CD4-positive, CD25-positive, alpha-beta regulatory T cell (primary cell): Measurements from ENCODE around the gene DIABLO. TPM values are rescaled to one million over a fixed set of nuclear protein-coding genes. Genes with fewer than 3 reads are reported as not detected.
"Not testable (repeated sequence)": the region's sequence is repeated elsewhere in the genome, so short reads cannot be mapped to it uniquely, and the experiment has no call there.

Experiments used
- ATAC-seq, 2 donors: fragments of 150-1000 bp; cut with Tn5 transposase; one replicate each; pipeline ENCODE4 v1.10.0; 2021; ENCODE audit warnings: low read depth in 2 of 2, moderate number of reproducible peaks in 2 of 2, moderate library complexity in 1 of 2
- DNase-seq, 3 donors: peaks; one replicate each; pipeline versions ENCODE4 v3.0.0 to v3.0.0-alpha.2; 2012 to 2022; ENCODE audit warnings: mixed read lengths in 1 of 3
- H3K27ac ChIP-seq: one replicate; pipeline ENCODE4 v1.7.0; 2013; ENCODE audit warnings: mild to moderate bottlenecking, low read length; ENCODE audit not compliant: insufficient read depth, poor library complexity, severe bottlenecking
- H3K27me3 ChIP-seq: one replicate; pipeline ENCODE4 v1.7.0; 2013; ENCODE audit warnings: low read length; ENCODE audit not compliant: control insufficient read depth, insufficient read depth
- H3K36me3 ChIP-seq: one replicate; pipeline ENCODE4 v1.7.0; 2013; ENCODE audit warnings: mild to moderate bottlenecking, low read length, moderate library complexity; ENCODE audit not compliant: control insufficient read depth, insufficient read depth
- H3K4me1 ChIP-seq: 2 replicates; pipeline ENCODE4 v1.7.0; 2013; ENCODE audit warnings: mild to moderate bottlenecking, low read length; ENCODE audit not compliant: insufficient read depth, control insufficient read depth, poor library complexity, severe bottlenecking
- H3K4me3 ChIP-seq: one replicate; pipeline ENCODE4 v1.7.0; 2013; ENCODE audit warnings: low read depth, mild to moderate bottlenecking, low read length, moderate library complexity
- H3K9me3 ChIP-seq, 2 experiments: 1 replicate in 1 of 2; 2 replicates in 1 of 2; pipeline ENCODE4 v1.7.0; 2013; ENCODE audit warnings: low read length in 2 of 2, mild to moderate bottlenecking in 1 of 2, moderate library complexity in 1 of 2; ENCODE audit not compliant: control insufficient read depth in 2 of 2
- H3K27ac Mint-ChIP-seq, 3 donors: one replicate each; pipeline ENCODE4 v1.8.0; 2020 to 2022; ENCODE audit warnings: mild to moderate bottlenecking in 3 of 3, mixed read lengths in 3 of 3, moderate library complexity in 2 of 3
- H3K27me3 Mint-ChIP-seq: one replicate; pipeline ENCODE4 v1.8.0; 2022; ENCODE audit warnings: mild to moderate bottlenecking, mixed read lengths
- H3K36me3 Mint-ChIP-seq: one replicate; pipeline ENCODE4 v1.8.0; 2020; ENCODE audit warnings: mixed read lengths
- H3K4me1 Mint-ChIP-seq, 4 donors: one replicate each; pipeline ENCODE4 v1.8.0; 2020 to 2022; ENCODE audit warnings: mixed read lengths in 4 of 4, mild to moderate bottlenecking in 1 of 4
- H3K4me3 Mint-ChIP-seq, 4 donors: one replicate each; pipeline ENCODE4 v1.8.0; 2020 to 2022; ENCODE audit warnings: mild to moderate bottlenecking in 4 of 4, mixed read lengths in 4 of 4, moderate library complexity in 3 of 4
- H3K9me3 Mint-ChIP-seq, 7 donors: one replicate each; pipeline ENCODE4 v1.8.0; 2020 to 2022; ENCODE audit warnings: mixed read lengths in 7 of 7, mild to moderate bottlenecking in 3 of 7, moderate library complexity in 2 of 7
- polyA plus RNA-seq, 4 donors: library from polyadenylated mRNA; unstranded; fragments of 300-500 nt; fragmentation: Illumina TruSeq; gene quantifications; one replicate each; pipeline ENCODE4 v1.2.3, GENCODE V29; 2021
- total RNA-seq: library from RNA; stranded (reverse); gene quantifications from one replicate; pipeline ENCODE4 v1.2.3, GENCODE V29; 2022

DIABLO gene
- total and polyA plus RNA-seq, 5 donors from 2014 or later: 63.6 to 80.5 (median 73.3) TPM

GRCh38 chr12:122258462-122258861 is 32.6 kb upstream of the DIABLO start:
- H3K9me3 ChIP-seq, H3K9me3 Mint-ChIP-seq, DNase-seq, H3K27ac ChIP-seq, H3K27me3 ChIP-seq, H3K27me3 Mint-ChIP-seq, ATAC-seq, H3K4me1 ChIP-seq, H3K4me3 ChIP-seq, H3K4me3 Mint-ChIP-seq: not testable (repeated sequence)
- H3K36me3 ChIP-seq: peaks cover 64% of the 10 kb centered on the region
- Mint-ChIP-seq H3K4me1 (peaks cover 5 to 39% (median 15%) of the 10 kb centered on the region in 4 donors), H3K27ac (peak overlapping the region in 2 of 3 donors; percentile 1 to 5), H3K36me3 (peaks cover 45% of the 10 kb centered on the region)

DNA sequence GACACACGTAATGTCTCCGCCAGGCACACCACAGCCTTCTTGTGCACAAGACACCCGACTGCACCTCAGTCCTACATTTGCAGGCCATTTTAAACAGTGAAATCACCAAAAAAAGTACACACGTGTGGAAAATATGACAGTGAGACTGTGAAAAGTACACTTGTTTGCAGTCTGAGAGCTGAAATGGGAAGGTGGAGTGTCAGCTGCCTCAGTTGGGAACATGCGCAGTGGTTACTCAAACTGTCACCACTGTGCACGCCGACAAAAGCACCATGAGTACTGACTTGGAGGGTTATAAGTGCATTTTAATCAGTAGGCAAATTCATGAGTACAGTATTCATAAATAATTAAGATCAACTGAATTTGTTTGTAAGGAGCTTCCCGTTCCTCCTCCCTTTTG is 24.7 kb upstream of the DIABLO start:
- Mint-ChIP-seq H3K36me3 (peaks cover 34% of the 10 kb centered on the region), H3K4me1 (peaks cover 0 to 19% (median 12%) of the 10 kb centered on the region in 4 donors), H3K27me3 (no peaks in the 10 kb centered on the region), H3K27ac (no peak overlapping the region), H3K9me3 (no peaks in the 10 kb centered on the region), H3K4me3 (peak overlapping the region in 1 of 4 donors; percentile 32)
- ATAC-seq (no peak), DNase-seq (no peak)
- peaks cover 43% of the 10 kb centered on the region for H3K36me3 ChIP-seq
- H3K27ac ChIP-seq: no peak overlapping the region
- H3K9me3 ChIP-seq: no peaks in the 10 kb centered on the region
- no peaks in the 10 kb centered on the region for H3K27me3 ChIP-seq
- H3K4me3 ChIP-seq: no peak overlapping the region
- peaks cover 5% of the 10 kb centered on the region for H3K4me1 ChIP-seq

DNA sequence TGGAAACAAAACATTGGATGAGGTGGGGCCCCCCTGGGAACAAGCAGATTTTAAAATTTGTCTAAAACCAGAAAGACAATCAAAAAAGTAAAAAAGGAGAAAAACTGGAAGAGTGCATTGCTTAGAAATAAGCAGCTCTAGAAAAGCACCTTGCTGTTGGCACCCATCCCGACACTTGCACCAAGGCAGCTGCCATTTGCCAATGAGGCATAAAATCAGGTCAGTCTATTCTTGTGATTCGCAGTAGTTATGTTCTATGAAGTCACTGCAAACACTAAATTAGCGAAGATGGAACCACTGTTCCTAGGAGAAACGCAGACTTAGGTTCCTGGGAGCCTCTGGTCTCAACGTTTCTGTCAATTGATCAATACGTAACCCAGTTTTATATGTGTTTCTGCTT is 24.2 kb upstream of the DIABLO start:
- Histone ChIP-seq H3K27ac (no peak overlapping the region), H3K4me1 (peaks cover 6% of the 10 kb centered on the region), H3K4me3 (no peak overlapping the region), H3K9me3 (no peaks in the 10 kb centered on the region), H3K36me3 (peaks cover 41% of the 10 kb centered on the region), H3K27me3 (no peaks in the 10 kb centered on the region)
- no peaks in the 10 kb centered on the region for H3K27me3 Mint-ChIP-seq
- no peak for ATAC-seq
- peaks cover 33% of the 10 kb centered on the region for H3K36me3 Mint-ChIP-seq
- no peaks in the 10 kb centered on the region for H3K9me3 Mint-ChIP-seq
- H3K4me1 Mint-ChIP-seq: peaks cover 1 to 24% (median 14%) of the 10 kb centered on the region in 4 donors
- H3K27ac Mint-ChIP-seq: peak overlapping the region in 1 of 3 donors; percentile 78
- no peak for DNase-seq
- no peak overlapping the region for H3K4me3 Mint-ChIP-seq

DNA sequence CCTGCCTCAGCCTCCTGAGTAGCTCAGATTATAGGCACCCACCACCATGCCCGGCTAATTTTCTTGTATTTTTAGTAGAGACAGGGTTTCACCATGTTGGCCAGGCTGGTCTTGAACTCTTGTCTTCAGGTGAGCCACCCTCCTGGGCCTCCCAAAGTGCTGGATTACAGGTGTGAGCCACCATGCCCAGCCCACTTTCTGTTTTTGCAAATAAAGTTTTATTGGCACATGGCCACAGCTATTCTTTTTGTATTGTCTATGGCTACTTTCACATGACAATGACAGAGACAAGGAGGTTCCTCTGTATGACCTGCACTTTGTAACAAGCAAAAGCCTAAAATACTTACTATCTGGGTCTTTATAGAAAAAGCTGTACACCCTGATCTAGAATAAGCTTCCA is 19.7 kb upstream of the DIABLO start:
- DNase-seq (no peak), ATAC-seq (no peak)
- Mint-ChIP-seq H3K9me3 (no peaks in the 10 kb centered on the region), H3K36me3 (peaks cover 31% of the 10 kb centered on the region), H3K27ac (peak overlapping the region; percentile 32 to 96 (median 72)), H3K4me3 (peak overlapping the region; percentile 85 to 94 (median 92)), H3K4me1 (peaks cover 8 to 47% (median 29%) of the 10 kb centered on the region in 4 donors), H3K27me3 (no peaks in the 10 kb centered on the region)
- no peaks in the 10 kb centered on the region for H3K9me3 ChIP-seq
- peaks cover 34% of the 10 kb centered on the region for H3K4me1 ChIP-seq
- H3K36me3 ChIP-seq: peaks cover 31% of the 10 kb centered on the region
- no peaks in the 10 kb centered on the region for H3K27me3 ChIP-seq
- H3K27ac ChIP-seq: peak overlapping the region; percentile 83
- peak overlapping the region; percentile 54 for H3K4me3 ChIP-seq

DNA sequence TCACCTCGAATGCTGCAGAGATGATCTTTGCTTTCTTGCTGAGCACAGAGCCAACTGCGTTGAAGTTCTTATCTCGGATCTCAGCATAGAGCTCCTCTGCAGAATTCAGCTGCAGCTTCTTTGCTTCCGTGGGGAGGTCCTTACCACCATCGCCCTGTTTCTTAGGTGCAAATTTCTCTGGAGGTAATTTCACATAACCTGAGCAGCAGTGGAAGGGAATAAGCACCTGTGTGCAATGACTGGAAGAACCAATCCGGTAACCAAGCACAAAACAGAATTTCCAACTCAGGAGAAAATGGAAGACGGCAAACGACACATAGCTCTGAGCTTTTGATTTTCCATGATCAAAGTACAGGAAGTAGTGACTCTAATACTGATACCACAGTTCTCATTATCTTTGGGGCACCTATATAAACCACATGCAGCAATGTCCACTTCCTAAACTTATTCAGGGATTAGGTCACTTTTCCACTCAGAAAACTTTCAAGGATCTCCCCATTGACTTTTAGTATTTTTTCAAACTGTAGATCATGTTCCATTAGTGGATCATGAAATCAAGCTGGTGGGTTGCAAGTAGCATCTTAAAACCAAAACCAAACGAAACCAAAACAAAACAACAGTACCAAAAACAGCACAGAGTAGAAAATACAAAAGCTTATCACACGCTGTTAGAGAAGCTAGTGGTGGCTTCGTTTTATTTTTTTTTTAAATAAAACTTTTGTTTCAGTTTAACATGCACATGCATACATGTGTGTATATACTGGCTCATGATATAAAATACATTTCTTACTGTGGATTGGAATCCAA is 18.9 kb upstream of the DIABLO start:
- peak overlapping the region; percentile 92 for H3K4me3 ChIP-seq
- H3K9me3 ChIP-seq: no peaks in the 10 kb centered on the region
- Mint-ChIP-seq H3K4me1 (peaks cover 8 to 49% (median 33%) of the 10 kb centered on the region in 4 donors), H3K4me3 (peak overlapping the region; percentile 85 to 94 (median 92)), H3K9me3 (no peaks in the 10 kb centered on the region), H3K27ac (peak overlapping the region; percentile 54 to 96 (median 95)), H3K36me3 (peaks cover 32% of the 10 kb centered on the region), H3K27me3 (no peaks in the 10 kb centered on the region)
- DNase-seq (peak in 2 of 3 donors; percentile 48 to 69), ATAC-seq (peak; percentile 72 to 75)
- no peaks in the 10 kb centered on the region for H3K27me3 ChIP-seq
- peaks cover 34% of the 10 kb centered on the region for H3K4me1 ChIP-seq
- H3K27ac ChIP-seq: peak overlapping the region; percentile 83
- peaks cover 31% of the 10 kb centered on the region for H3K36me3 ChIP-seq

DNA sequence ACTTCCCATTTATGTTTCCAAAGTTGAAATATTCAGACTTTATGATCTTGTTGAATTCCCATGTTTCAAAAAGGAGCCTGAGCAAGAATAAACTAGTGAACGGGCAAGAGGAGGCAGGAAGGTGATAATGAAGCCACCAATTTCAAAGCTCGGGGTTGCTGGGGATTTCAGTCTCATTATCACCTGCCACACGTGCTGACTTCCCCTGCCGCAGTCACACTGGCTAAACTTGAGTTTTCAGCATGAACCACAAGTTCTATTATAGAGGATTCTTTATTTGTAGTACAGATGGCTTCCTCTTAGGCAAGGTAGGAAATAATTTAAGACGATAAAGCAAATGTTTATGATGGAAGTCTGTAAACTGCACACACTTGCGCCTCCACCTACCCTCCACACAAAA is 18.1 kb upstream of the DIABLO start:
- Mint-ChIP-seq H3K4me1 (peaks cover 8 to 49% (median 31%) of the 10 kb centered on the region in 4 donors), H3K9me3 (no peaks in the 10 kb centered on the region), H3K36me3 (peaks cover 29% of the 10 kb centered on the region), H3K27ac (peak overlapping the region; percentile 54 to 96 (median 95)), H3K4me3 (peak overlapping the region; percentile 85 to 94 (median 92)), H3K27me3 (no peaks in the 10 kb centered on the region)
- Histone ChIP-seq H3K4me3 (peak overlapping the region; percentile 92), H3K9me3 (no peaks in the 10 kb centered on the region), H3K36me3 (peaks cover 33% of the 10 kb centered on the region), H3K27ac (peak overlapping the region; percentile 83), H3K4me1 (peaks cover 34% of the 10 kb centered on the region), H3K27me3 (no peaks in the 10 kb centered on the region)
- DNase-seq (peak in 2 of 3 donors; percentile 22 to 27), ATAC-seq (no peak)

GRCh38 chr12:122238861-122239260 is 13.0 kb upstream of the DIABLO start:
- Mint-ChIP-seq H3K27me3 (no peaks in the 10 kb centered on the region), H3K27ac (peak overlapping the region in 1 of 3 donors; percentile 53), H3K36me3 (peaks cover 42% of the 10 kb centered on the region), H3K4me3 (no peak overlapping the region), H3K9me3 (no peaks in the 10 kb centered on the region), H3K4me1 (peaks cover 0 to 24% (median 10%) of the 10 kb centered on the region in 4 donors)
- Histone ChIP-seq H3K4me1 (peaks cover 17% of the 10 kb centered on the region), H3K27me3 (no peaks in the 10 kb centered on the region), H3K4me3 (no peak overlapping the region), H3K9me3 (no peaks in the 10 kb centered on the region), H3K27ac (no peak overlapping the region), H3K36me3 (peaks cover 64% of the 10 kb centered on the region)
- ATAC-seq: no peak
- no peak for DNase-seq
